Loucy (cell line): ENCODE results near the gene NSFL1C.

ENCODE experiments used
- H2AFZ ChIP-seq: fragments of 200-600 bp; sonication (generic); 2 replicates; pipeline ENCODE4 v1.6.0; 2016; ENCODE audit warnings: antibody characterized with exemption, mild to moderate bottlenecking, low read length, moderate library complexity
- H3F3A ChIP-seq: fragments of 200-600 bp; 2 replicates; pipeline ENCODE4 v1.6.0; 2016; ENCODE audit warnings: antibody characterized with exemption, low read depth, mild to moderate bottlenecking
- H3K27me3 ChIP-seq: fragments of 200-600 bp; sonication (generic); 2 replicates; pipeline ENCODE4 v1.6.1; 2014; ENCODE audit warnings: low read length, mild to moderate bottlenecking; ENCODE audit not compliant: insufficient read depth, poor library complexity, severe bottlenecking
- H3K36me3 ChIP-seq: fragments of 200-600 bp; sonication (generic); 2 replicates; pipeline ENCODE4 v1.6.1; 2016; ENCODE audit warnings: low read length; ENCODE audit not compliant: insufficient read depth
- H3K4me1 ChIP-seq: fragments of 200-600 bp; sonication (generic); 2 replicates; pipeline ENCODE4 v1.5.1; 2014; ENCODE audit warnings: low read length, mild to moderate bottlenecking; ENCODE audit not compliant: insufficient read depth, poor library complexity, severe bottlenecking
- H3K4me2 ChIP-seq: fragments of 200-600 bp; sonication (generic); 2 replicates; pipeline ENCODE4 v1.6.0; 2014; ENCODE audit warnings: antibody characterized with exemption, low read length, low read depth, mild to moderate bottlenecking; ENCODE audit not compliant: poor library complexity, severe bottlenecking
- H3K4me3 ChIP-seq: fragments of 200-600 bp; sonication (generic); 2 replicates; pipeline ENCODE4 v1.5.1; 2014; ENCODE audit warnings: low read length, mild to moderate bottlenecking, mixed read lengths; ENCODE audit not compliant: poor library complexity, severe bottlenecking
- H3K79me2 ChIP-seq: fragments of 200-600 bp; sonication (generic); 2 replicates; pipeline ENCODE4 v1.6.1; 2014; ENCODE audit warnings: low read length; ENCODE audit not compliant: insufficient read depth
- H3K9ac ChIP-seq: fragments of 200-600 bp; sonication (generic); 2 replicates; pipeline ENCODE4 v1.6.0; 2014; ENCODE audit warnings: mild to moderate bottlenecking, low read depth, low read length, moderate library complexity; ENCODE audit not compliant: poor library complexity, severe bottlenecking
- H3K9me2 ChIP-seq: fragments of 200-600 bp; sonication (generic); replicated peaks from 2 replicates; pipeline ENCODE4 v1.6.1; 2016; ENCODE audit warnings: low read depth, low read length, mixed read lengths
- H3K9me3 ChIP-seq: fragments of 200-600 bp; sonication (generic); 2 replicates; pipeline ENCODE4 v1.6.1; 2014; ENCODE audit warnings: mild to moderate bottlenecking, antibody characterized with exemption, low read length, low read depth; ENCODE audit not compliant: insufficient read depth
- H4K20me1 ChIP-seq: fragments of 200-600 bp; sonication (generic); 2 replicates; pipeline ENCODE4 v1.6.0; 2014; ENCODE audit warnings: antibody characterized with exemption, low read length, mild to moderate bottlenecking; ENCODE audit not compliant: insufficient read depth, poor library complexity, severe bottlenecking
- EZH2phosphoT487 ChIP-seq: fragments of 200-600 bp; IDR thresholded peaks from 2 replicates; pipeline ENCODE4 v1.6.1; 2018; ENCODE audit warnings: antibody characterized with exemption, mild to moderate bottlenecking, moderate library complexity, borderline replicate concordance
- TF ChIP-seq, protein P1 (sequence below): fragments of 200-600 bp; sonication (generic); conservative IDR thresholded peaks from 2 replicates; pipeline ENCODE4 v1.5.1; 2014; ENCODE audit warnings: mild to moderate bottlenecking, antibody characterized with exemption, low read length

The NSFL1C gene

GRCh38 chr20:1467355-1468116 is 887 bp upstream of the NSFL1C start:
- Histone ChIP-seq H3K9me3 (no peaks in the 10 kb centered on the region), H3K9ac (no peak overlapping the region), H2AFZ (peak overlapping the region; percentile 99), H3K36me3 (no peaks in the 10 kb centered on the region), H3K4me1 (peaks cover 41% of the 10 kb centered on the region), H4K20me1 (peaks cover 36% of the 10 kb centered on the region), H3K4me3 (peak overlapping the region; percentile 61), H3K79me2 (peaks cover 39% of the 10 kb centered on the region), H3K4me2 (peak overlapping the region; percentile 59), H3K27me3 (no peaks in the 10 kb centered on the region), H3K9me2 (no peaks in the 10 kb centered on the region), H3F3A (no peaks in the 10 kb centered on the region)
- TF ChIP-seq, protein P1, sequence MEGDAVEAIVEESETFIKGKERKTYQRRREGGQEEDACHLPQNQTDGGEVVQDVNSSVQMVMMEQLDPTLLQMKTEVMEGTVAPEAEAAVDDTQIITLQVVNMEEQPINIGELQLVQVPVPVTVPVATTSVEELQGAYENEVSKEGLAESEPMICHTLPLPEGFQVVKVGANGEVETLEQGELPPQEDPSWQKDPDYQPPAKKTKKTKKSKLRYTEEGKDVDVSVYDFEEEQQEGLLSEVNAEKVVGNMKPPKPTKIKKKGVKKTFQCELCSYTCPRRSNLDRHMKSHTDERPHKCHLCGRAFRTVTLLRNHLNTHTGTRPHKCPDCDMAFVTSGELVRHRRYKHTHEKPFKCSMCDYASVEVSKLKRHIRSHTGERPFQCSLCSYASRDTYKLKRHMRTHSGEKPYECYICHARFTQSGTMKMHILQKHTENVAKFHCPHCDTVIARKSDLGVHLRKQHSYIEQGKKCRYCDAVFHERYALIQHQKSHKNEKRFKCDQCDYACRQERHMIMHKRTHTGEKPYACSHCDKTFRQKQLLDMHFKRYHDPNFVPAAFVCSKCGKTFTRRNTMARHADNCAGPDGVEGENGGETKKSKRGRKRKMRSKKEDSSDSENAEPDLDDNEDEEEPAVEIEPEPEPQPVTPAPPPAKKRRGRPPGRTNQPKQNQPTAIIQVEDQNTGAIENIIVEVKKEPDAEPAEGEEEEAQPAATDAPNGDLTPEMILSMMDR = no peak
- TF ChIP-seq EZH2phosphoT487 = no peak

GRCh38 chr20:1467082-1467354 is 369 bp upstream of the NSFL1C start:
- Histone ChIP-seq H3K9me2 (no peaks in the 10 kb centered on the region), H3K9me3 (no peaks in the 10 kb centered on the region), H3K9ac (no peak overlapping the region), H3K4me3 (peak overlapping the region; percentile 61), H4K20me1 (peaks cover 37% of the 10 kb centered on the region), H3K4me2 (peak overlapping the region; percentile 59), H3K4me1 (peaks cover 43% of the 10 kb centered on the region), H2AFZ (peak overlapping the region; percentile 99), H3F3A (no peaks in the 10 kb centered on the region), H3K27me3 (no peaks in the 10 kb centered on the region), H3K79me2 (peaks cover 42% of the 10 kb centered on the region), H3K36me3 (no peaks in the 10 kb centered on the region)
- TF ChIP-seq EZH2phosphoT487 = no peak
- TF ChIP-seq, protein P1 = no peak

GRCh38 chr20:1465470-1466210 is 1.0 kb downstream of the NSFL1C start:
- H2AFZ ChIP-seq = no peak overlapping the region
- peaks cover 53% of the 10 kb centered on the region for H3K79me2 ChIP-seq
- H3K4me2 ChIP-seq = peak overlapping the region; percentile 99
- peak overlapping the region; percentile 82 for H3K9ac ChIP-seq
- peak overlapping the region; percentile 90 for H3K4me3 ChIP-seq
- no peaks in the 10 kb centered on the region for H3K9me2 ChIP-seq
- no peaks in the 10 kb centered on the region for H3F3A ChIP-seq
- peaks cover 48% of the 10 kb centered on the region for H3K4me1 ChIP-seq
- peaks cover 40% of the 10 kb centered on the region for H4K20me1 ChIP-seq
- no peaks in the 10 kb centered on the region for H3K9me3 ChIP-seq
- H3K36me3 ChIP-seq = peaks cover 5% of the 10 kb centered on the region; the same call in 1 of the 2 replicates
- TF ChIP-seq EZH2phosphoT487 = no peak
- TF ChIP-seq, protein P1 = no peak
- no peaks in the 10 kb centered on the region for H3K27me3 ChIP-seq
